Activated CD4-positive, alpha-beta memory T cell treated with anti-CD3 and anti-CD28 coated beads for 36 hours (primary cell): ENCODE data around the gene PKP3. TPM values are rescaled to one million over a fixed set of nuclear protein-coding genes. Genes with fewer than 3 reads are reported as not detected.

Source experiments
- CTCF ChIA-PET: fragments of 350-600 bp; sonication (Branson Sonifier 250); formaldehyde crosslinking; loops from one replicate; lab custom pipeline; 2021; ENCODE audit warnings: antibody characterized with exemption, inconsistent platforms; lab: Charles Lee
- POLR2A ChIA-PET: fragments of 350-600 bp; sonication (Branson Sonifier 250); formaldehyde crosslinking; loops from one replicate; lab custom pipeline; 2021; ENCODE audit warnings: antibody characterized with exemption; lab: Charles Lee
- DNase-seq: peaks from one replicate; pipeline ENCODE4 v3.0.0-alpha.2; 2020
- H3K27ac Mint-ChIP-seq: one replicate; pipeline ENCODE4 v1.8.0; 2021; ENCODE audit warnings: mixed read lengths
- H3K27me3 Mint-ChIP-seq: one replicate; pipeline ENCODE4 v1.8.0; 2021; ENCODE audit warnings: mixed read lengths
- H3K36me3 Mint-ChIP-seq: one replicate; pipeline ENCODE4 v1.8.0; 2021; ENCODE audit warnings: mixed read lengths
- H3K4me1 Mint-ChIP-seq: one replicate; pipeline ENCODE4 v1.8.0; 2021; ENCODE audit warnings: low read depth, mixed read lengths
- H3K4me3 Mint-ChIP-seq: one replicate; pipeline ENCODE4 v1.8.0; 2021; ENCODE audit warnings: mild to moderate bottlenecking, mixed read lengths
- H3K9me3 Mint-ChIP-seq: one replicate; pipeline ENCODE4 v1.8.0; 2021; ENCODE audit warnings: mixed read lengths
- intact Hi-C: fragments of 100-400 bp; cut with micrococcal nuclease; formaldehyde crosslinking; loops from one replicate; pipeline ENCODE4 v1.15.1; 2023
- total RNA-seq, 2 experiments: library from RNA; stranded (reverse); gene quantifications; one replicate each; pipeline ENCODE4 v1.2.3, GENCODE V29; 2021

Gene PKP3
- total RNA-seq, 2 experiments from 2014 or later, result 0.40 TPM; not detected in 1

- Mint-ChIP-seq H3K4me1 (peaks cover 39% of the 10 kb centered on the region), H3K27ac (no peak overlapping the region), H3K27me3 (no peaks in the 10 kb centered on the region), H3K36me3 (peaks cover 1% of the 10 kb centered on the region), H3K9me3 (no peaks in the 10 kb centered on the region), H3K4me3 (no peak overlapping the region)
- CTCF ChIA-PET, result no interaction called here
- POLR2A ChIA-PET, result no interaction called here
- no peak for DNase-seq
- intact Hi-C loops, result no loop called here
Measured at GRCh38 chr11:452203-452744, 58.3 kb downstream of the PKP3 start.

- no peak overlapping the region for H3K27ac Mint-ChIP-seq
- POLR2A ChIA-PET, result no interaction called here
- no peaks in the 10 kb centered on the region for H3K27me3 Mint-ChIP-seq
- H3K4me1 Mint-ChIP-seq, result peaks cover 46% of the 10 kb centered on the region
- no peak for DNase-seq
- H3K4me3 Mint-ChIP-seq, result no peak overlapping the region
- CTCF ChIA-PET, result no interaction called here
- intact Hi-C loops, result no loop called here
- H3K36me3 Mint-ChIP-seq, result peaks cover 1% of the 10 kb centered on the region
- no peaks in the 10 kb centered on the region for H3K9me3 Mint-ChIP-seq
Measured at GRCh38 chr11:452916-453527, 59.0 kb downstream of the PKP3 start.

- H3K36me3 Mint-ChIP-seq, result peaks cover 1% of the 10 kb centered on the region
- H3K9me3 Mint-ChIP-seq, result no peaks in the 10 kb centered on the region
- intact Hi-C loops, result no loop called here
- H3K4me3 Mint-ChIP-seq, result no peak overlapping the region
- ChIA-PET POLR2A (no interaction called here), CTCF (no interaction called here)
- DNase-seq, result no peak
- H3K4me1 Mint-ChIP-seq, result peaks cover 46% of the 10 kb centered on the region
- H3K27ac Mint-ChIP-seq, result no peak overlapping the region
- no peaks in the 10 kb centered on the region for H3K27me3 Mint-ChIP-seq
Measured at GRCh38 chr11:453564-453963, 59.6 kb downstream of the PKP3 start.

GRCh38 chr11:454043-454442 lies 60.0 kb downstream of the PKP3 start:
- ChIA-PET CTCF (no interaction called here), POLR2A (no interaction called here)
- H3K9me3 Mint-ChIP-seq, result no peaks in the 10 kb centered on the region
- no peaks in the 10 kb centered on the region for H3K27me3 Mint-ChIP-seq
- no peak overlapping the region for H3K27ac Mint-ChIP-seq
- peaks cover 44% of the 10 kb centered on the region for H3K4me1 Mint-ChIP-seq
- no peak for DNase-seq
- intact Hi-C loops, result no loop called here
- H3K4me3 Mint-ChIP-seq, result no peak overlapping the region
- H3K36me3 Mint-ChIP-seq, result peaks cover 1% of the 10 kb centered on the region

Other genes with a start within 250 kb of the PKP3 start
- gene SCGB1C1, start 201.1 kb upstream of the PKP3 start, total RNA-seq, result not detected
- gene BET1L, start 186.8 kb upstream of the PKP3 start, total RNA-seq, result 10 to 100 TPM; 51.0 to 53.2 TPM
- gene RIC8A, start 186.5 kb upstream of the PKP3 start, total RNA-seq, result 100 to 1,000 TPM; 100 to 104 TPM
- 10 to 100 TPM; 16.1 to 17.6 TPM for gene SIRT3, start 157.9 kb upstream of the PKP3 start, total RNA-seq
- gene PSMD13, start 157.2 kb upstream of the PKP3 start, total RNA-seq, result 100 to 1,000 TPM; 210 to 214 TPM
- 1 to 10 TPM in 1 of 2 experiments, under 1 TPM in 1; 0.99 to 1.2 TPM for gene NLRP6, start 115.8 kb upstream of the PKP3 start, total RNA-seq
- gene PGGHG, start 105.1 kb upstream of the PKP3 start, total RNA-seq, result 10 to 100 TPM; 74.3 to 75.0 TPM
- gene IFITM5, start 94.7 kb upstream of the PKP3 start, total RNA-seq, result not detected
- 100 to 1,000 TPM; 525 to 561 TPM for gene IFITM2, start 86.4 kb upstream of the PKP3 start, total RNA-seq
- 100 to 1,000 TPM; 195 to 200 TPM for gene IFITM1, start 80.2 kb upstream of the PKP3 start, total RNA-seq
- gene IFITM3, start 73.3 kb upstream of the PKP3 start, total RNA-seq, result 10 to 100 TPM; 25.6 TPM
- gene B4GALNT4, start 24.7 kb upstream of the PKP3 start, total RNA-seq, result 1 to 10 TPM; 2.1 to 4.0 TPM
- gene SIGIRR, start 20.8 kb downstream of the PKP3 start, total RNA-seq, result 10 to 100 TPM; 55.0 to 57.2 TPM
- gene ANO9, start 47.8 kb downstream of the PKP3 start, total RNA-seq, result 10 to 100 TPM; 41.7 to 45.6 TPM
- gene PTDSS2, start 56.1 kb downstream of the PKP3 start, total RNA-seq, result 10 to 100 TPM; 15.0 to 16.7 TPM
- 100 to 1,000 TPM; 127 to 134 TPM for gene RNH1, start 113.0 kb downstream of the PKP3 start, total RNA-seq
- gene HRAS, start 141.4 kb downstream of the PKP3 start, total RNA-seq, result 10 to 100 TPM; 39.8 to 42.0 TPM
- 1 to 10 TPM; 1.3 to 1.6 TPM for gene LRRC56, start 143.3 kb downstream of the PKP3 start, total RNA-seq
- gene LMNTD2, start 166.5 kb downstream of the PKP3 start, total RNA-seq, result 1 to 10 TPM; 3.1 to 3.9 TPM
- gene RASSF7, start 166.8 kb downstream of the PKP3 start, total RNA-seq, result 10 to 100 TPM; 18.8 to 21.9 TPM
- 10 to 100 TPM; 32.4 to 33.5 TPM for gene PHRF1, start 182.3 kb downstream of the PKP3 start, total RNA-seq
- 10 to 100 TPM; 79.9 to 80.7 TPM for gene IRF7, start 221.7 kb downstream of the PKP3 start, total RNA-seq
- not detected for gene CDHR5, start 230.7 kb downstream of the PKP3 start, total RNA-seq
- not detected for gene SCT, start 233.0 kb downstream of the PKP3 start, total RNA-seq
- under 1 TPM; 0.21 to 0.39 TPM for gene DRD4, start 243.1 kb downstream of the PKP3 start, total RNA-seq